GM19467 (cell line): Measurements from ENCODE around the gene KRT84.

Experiments
- ATAC-seq: cut with Tn5 transposase; IDR thresholded peaks from one replicate; pipeline ENCODE4 v1.9.1; 2021; ENCODE audit warnings: mild to moderate bottlenecking, moderate library complexity; ENCODE audit not compliant: unreplicated experiment

The KRT84 gene

GRCh38 chr12:52385226-52385702, at the start of gene KRT84:
Gene KRT84 (minus strand): TSS chr12:52385652. CDS start chr12:52385585, 67 bp downstream.
- no peak for ATAC-seq

GRCh38 chr12:52434760-52435530, 49.5 kb upstream of the KRT84 start:
- no peak for ATAC-seq

- no peak for ATAC-seq
Observed at GRCh38 chr12:52434081-52434733, 48.8 kb upstream of the KRT84 start, which contains the start of gene KRT75. Gene KRT75 (minus strand): TSS chr12:52434371. CDS start chr12:52434304, 67 bp downstream.

- ATAC-seq = no peak
Observed at GRCh38 chr12:52433501-52434080, 48.1 kb upstream of the KRT84 start.

GRCh38 chr12:52432559-52433207, 47.2 kb upstream of the KRT84 start:
- no peak for ATAC-seq

GRCh38 chr12:52428121-52428520, 42.7 kb upstream of the KRT84 start:
- ATAC-seq = no peak

GRCh38 chr12:52427083-52427482, 41.6 kb upstream of the KRT84 start:
- no peak for ATAC-seq

- ATAC-seq = no peak
Observed at GRCh38 chr12:52426034-52426433, 40.6 kb upstream of the KRT84 start.

GRCh38 chr12:52425466-52425865, 40.0 kb upstream of the KRT84 start:
- ATAC-seq = no peak

- no peak for ATAC-seq
Observed at GRCh38 chr12:52423661-52424500, 38.4 kb upstream of the KRT84 start.

GRCh38 chr12:52423035-52423434, 37.6 kb upstream of the KRT84 start:
- no peak for ATAC-seq

- ATAC-seq = no peak
Observed at GRCh38 chr12:52419656-52420055, 34.2 kb upstream of the KRT84 start.

- ATAC-seq = no peak
Observed at GRCh38 chr12:52418576-52419110, 33.2 kb upstream of the KRT84 start.

GRCh38 chr12:52417740-52418139, 32.3 kb upstream of the KRT84 start:
- no peak for ATAC-seq

GRCh38 chr12:52416795-52417194, 31.3 kb upstream of the KRT84 start:
- ATAC-seq = no peak

GRCh38 chr12:52415870-52416750, 30.7 kb upstream of the KRT84 start:
- ATAC-seq = no peak

GRCh38 chr12:52414936-52415335, 29.5 kb upstream of the KRT84 start:
- no peak for ATAC-seq

- no peak for ATAC-seq
Observed at GRCh38 chr12:52413782-52414345, 28.4 kb upstream of the KRT84 start.

- no peak for ATAC-seq
Observed at GRCh38 chr12:52413202-52413601, 27.8 kb upstream of the KRT84 start.
